Liver (tissue), 3 donors: ENCODE results near the gene ACVR2B.

ENCODE experiments used
- EGR1 ChIP-seq, 2 donors: IDR thresholded peaks; 2 replicates each; pipeline ENCODE4 v1.6.1; 2016 to 2018; ENCODE audit warnings: antibody characterized with exemption in 2 of 2, low read depth in 2 of 2
- RAD21 ChIP-seq, 2 donors: IDR thresholded peaks; 2 replicates each; pipeline ENCODE4 v1.6.1; 2016; ENCODE audit warnings: antibody characterized with exemption in 2 of 2, mild to moderate bottlenecking in 2 of 2
- RXRA ChIP-seq, 2 donors: IDR thresholded peaks; 2 replicates each; pipeline ENCODE4 v1.6.1; 2017 to 2018; ENCODE audit warnings: antibody characterized with exemption in 2 of 2, mild to moderate bottlenecking in 1 of 2
- SP1 ChIP-seq: IDR thresholded peaks from 2 replicates; pipeline ENCODE4 v1.6.1; 2018; ENCODE audit warnings: antibody characterized with exemption, mild to moderate bottlenecking
- YY1 ChIP-seq: IDR thresholded peaks from 2 replicates; pipeline ENCODE4 v1.6.1; 2016; ENCODE audit warnings: antibody characterized with exemption, mild to moderate bottlenecking
- TF ChIP-seq, protein P1 (sequence below): fragments of 150-350 bp; IDR thresholded peaks from 2 replicates; pipeline ENCODE4 v1.5.1; 2017; ENCODE audit warnings: improper control_type of control experiment, low read depth, low read length; ENCODE audit not compliant: missing input control
- TF ChIP-seq, protein P2 (sequence below): IDR thresholded peaks from 2 replicates; pipeline ENCODE4 v1.6.1; 2016; ENCODE audit warnings: antibody characterized with exemption
- donor health status: healthy.
- donor health status: healthy.

DNA sequence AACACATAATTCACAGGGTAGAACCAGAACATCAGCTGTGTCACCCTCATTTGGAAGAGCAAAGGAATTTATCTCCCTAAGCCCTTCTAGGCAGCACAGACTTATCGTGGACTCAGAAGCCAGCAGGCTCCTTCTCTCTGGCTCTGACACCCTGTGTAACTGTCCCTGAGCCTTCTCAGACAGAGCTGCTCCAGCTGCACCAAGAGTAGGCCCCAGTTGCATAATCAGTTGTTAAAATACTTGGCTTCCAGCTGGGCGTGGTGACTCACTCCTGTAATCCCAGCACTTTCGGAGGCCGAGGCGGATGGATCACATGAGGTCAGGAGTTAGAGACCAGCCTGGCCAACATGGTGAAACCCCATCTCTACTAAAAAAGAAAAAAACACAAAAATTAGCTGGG lies 49.4 kb upstream of the ACVR2B start:
- TF ChIP-seq, protein P1, sequence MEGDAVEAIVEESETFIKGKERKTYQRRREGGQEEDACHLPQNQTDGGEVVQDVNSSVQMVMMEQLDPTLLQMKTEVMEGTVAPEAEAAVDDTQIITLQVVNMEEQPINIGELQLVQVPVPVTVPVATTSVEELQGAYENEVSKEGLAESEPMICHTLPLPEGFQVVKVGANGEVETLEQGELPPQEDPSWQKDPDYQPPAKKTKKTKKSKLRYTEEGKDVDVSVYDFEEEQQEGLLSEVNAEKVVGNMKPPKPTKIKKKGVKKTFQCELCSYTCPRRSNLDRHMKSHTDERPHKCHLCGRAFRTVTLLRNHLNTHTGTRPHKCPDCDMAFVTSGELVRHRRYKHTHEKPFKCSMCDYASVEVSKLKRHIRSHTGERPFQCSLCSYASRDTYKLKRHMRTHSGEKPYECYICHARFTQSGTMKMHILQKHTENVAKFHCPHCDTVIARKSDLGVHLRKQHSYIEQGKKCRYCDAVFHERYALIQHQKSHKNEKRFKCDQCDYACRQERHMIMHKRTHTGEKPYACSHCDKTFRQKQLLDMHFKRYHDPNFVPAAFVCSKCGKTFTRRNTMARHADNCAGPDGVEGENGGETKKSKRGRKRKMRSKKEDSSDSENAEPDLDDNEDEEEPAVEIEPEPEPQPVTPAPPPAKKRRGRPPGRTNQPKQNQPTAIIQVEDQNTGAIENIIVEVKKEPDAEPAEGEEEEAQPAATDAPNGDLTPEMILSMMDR: no peak
- TF ChIP-seq YY1: no peak
- TF ChIP-seq, protein P2, sequence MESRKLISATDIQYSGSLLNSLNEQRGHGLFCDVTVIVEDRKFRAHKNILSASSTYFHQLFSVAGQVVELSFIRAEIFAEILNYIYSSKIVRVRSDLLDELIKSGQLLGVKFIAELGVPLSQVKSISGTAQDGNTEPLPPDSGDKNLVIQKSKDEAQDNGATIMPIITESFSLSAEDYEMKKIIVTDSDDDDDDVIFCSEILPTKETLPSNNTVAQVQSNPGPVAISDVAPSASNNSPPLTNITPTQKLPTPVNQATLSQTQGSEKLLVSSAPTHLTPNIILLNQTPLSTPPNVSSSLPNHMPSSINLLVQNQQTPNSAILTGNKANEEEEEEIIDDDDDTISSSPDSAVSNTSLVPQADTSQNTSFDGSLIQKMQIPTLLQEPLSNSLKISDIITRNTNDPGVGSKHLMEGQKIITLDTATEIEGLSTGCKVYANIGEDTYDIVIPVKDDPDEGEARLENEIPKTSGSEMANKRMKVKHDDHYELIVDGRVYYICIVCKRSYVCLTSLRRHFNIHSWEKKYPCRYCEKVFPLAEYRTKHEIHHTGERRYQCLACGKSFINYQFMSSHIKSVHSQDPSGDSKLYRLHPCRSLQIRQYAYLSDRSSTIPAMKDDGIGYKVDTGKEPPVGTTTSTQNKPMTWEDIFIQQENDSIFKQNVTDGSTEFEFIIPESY: no peak
- TF ChIP-seq SP1: no peak
- TF ChIP-seq RAD21 (IDR thresholded peaks at IDR 0.05): no peak
- TF ChIP-seq RXRA (IDR thresholded peaks at IDR 0.05): no peak
- TF ChIP-seq EGR1 (IDR thresholded peaks at IDR 0.05; ENCODE audit: low read depth in 2 of 2): no peak
